ENCODE data around the gene PTDSS2. TPM values are rescaled to one million over a fixed set of nuclear protein-coding genes. Genes with fewer than 3 reads are reported as not detected.
"Not testable (repeated sequence)": the region's sequence is repeated elsewhere in the genome, so short reads cannot be mapped to it uniquely, and the experiment has no call there.

The PTDSS2 gene
- total and polyA plus RNA-seq, 4 donors, result 5.1 to 15.6 (median 10.2) TPM

GRCh38 chr11:410711-411110 lies 39.4 kb upstream of the PTDSS2 start:
- not testable (repeated sequence) for H3K9me3 ChIP-seq (ENCODE audit: control insufficient read depth in 4 of 4, low read length in 3 of 4); H3K36me3 ChIP-seq (ENCODE audit: control insufficient read depth in 4 of 4, insufficient read depth in 3 of 4, low read depth in 1 of 4, low read length in 3 of 4); DNase-seq (ENCODE audit: low spot score); H3K9ac ChIP-seq (ENCODE audit: low read depth in 1 of 2, low read length in 2 of 2); H3K4me3 ChIP-seq (ENCODE audit: low read depth in 1 of 3, low read length in 3 of 3); H3K27ac ChIP-seq (ENCODE audit: low read depth in 1 of 2, low read length in 2 of 2); H3K27me3 ChIP-seq (ENCODE audit: control insufficient read depth in 4 of 4, insufficient read depth in 4 of 4, low read length in 3 of 4)
- peaks cover 30 to 69% (median 45%) of the 10 kb centered on the region in 4 donors for H3K4me1 ChIP-seq (ENCODE audit: control insufficient read depth in 4 of 4, insufficient read depth in 4 of 4, low read length in 3 of 4)
- WGBS, result 87% methylated on average over 13 of the region's 13 CpGs

DNA sequence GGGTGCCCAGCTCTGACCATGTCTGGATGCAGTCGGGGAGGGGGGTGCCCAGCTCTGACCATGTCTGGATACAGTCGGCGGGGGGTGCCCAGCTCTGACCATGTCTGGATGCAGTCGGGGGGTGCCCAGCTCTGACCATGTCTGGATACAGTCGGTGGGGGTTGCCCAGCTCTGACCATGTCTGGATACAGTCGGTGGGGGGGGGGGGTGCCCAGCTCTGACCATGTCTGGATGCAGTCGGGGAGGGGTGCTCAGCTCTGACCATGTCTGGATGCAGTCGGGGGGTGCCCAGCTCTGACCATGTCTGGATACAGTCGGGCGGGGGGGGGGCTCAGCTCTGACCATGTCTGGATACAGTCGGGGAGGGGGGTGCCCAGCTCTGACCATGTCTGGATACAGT lies 38.6 kb upstream of the PTDSS2 start:
- not testable (repeated sequence) for H3K36me3 ChIP-seq (ENCODE audit: control insufficient read depth in 4 of 4, insufficient read depth in 3 of 4, low read depth in 1 of 4, low read length in 3 of 4); DNase-seq (ENCODE audit: low spot score); H3K9me3 ChIP-seq (ENCODE audit: control insufficient read depth in 4 of 4, low read length in 3 of 4); H3K4me3 ChIP-seq (ENCODE audit: low read depth in 1 of 3, low read length in 3 of 3); H3K27ac ChIP-seq (ENCODE audit: low read depth in 1 of 2, low read length in 2 of 2); H3K9ac ChIP-seq (ENCODE audit: low read depth in 1 of 2, low read length in 2 of 2); H3K27me3 ChIP-seq (ENCODE audit: control insufficient read depth in 4 of 4, insufficient read depth in 4 of 4, low read length in 3 of 4)
- H3K4me1 ChIP-seq (ENCODE audit: control insufficient read depth in 4 of 4, insufficient read depth in 4 of 4, low read length in 3 of 4), result peaks cover 31 to 69% (median 43%) of the 10 kb centered on the region in 4 donors
- 82% methylated on average over 9 of the region's 11 CpGs for WGBS

GRCh38 chr11:412641-413119 lies 37.4 kb upstream of the PTDSS2 start:
- no peak for TF ChIP-seq HNF4G (IDR thresholded peaks at IDR 0.05)
- TF ChIP-seq FOXA2 (IDR thresholded peaks at IDR 0.05), result no peak
- no peak for TF ChIP-seq GABPA (IDR thresholded peaks at IDR 0.05 in 1 of 2, conservative IDR thresholded peaks at IDR 0.05 in 1 of 2)
- no peak for TF ChIP-seq ZBTB33 (IDR thresholded peaks at IDR 0.05)
- no peak for TF ChIP-seq CTCF (IDR thresholded peaks at IDR 0.05; ENCODE audit: low read depth, low read length, missing input control)
- no peak overlapping the region for H3K9ac ChIP-seq (ENCODE audit: low read depth in 1 of 2, low read length in 2 of 2)
- H3K27me3 ChIP-seq (ENCODE audit: control insufficient read depth in 4 of 4, insufficient read depth in 4 of 4, low read length in 3 of 4), result no peaks in the 10 kb centered on the region
- H3K36me3 ChIP-seq (ENCODE audit: control insufficient read depth in 4 of 4, insufficient read depth in 3 of 4, low read depth in 1 of 4, low read length in 3 of 4), result no peaks in the 10 kb centered on the region
- H3K4me3 ChIP-seq (ENCODE audit: low read depth in 1 of 3, low read length in 3 of 3), result no peak overlapping the region
- no peaks in the 10 kb centered on the region for H3K9me3 ChIP-seq (ENCODE audit: control insufficient read depth in 4 of 4, low read length in 3 of 4)
- no peak for DNase-seq (ENCODE audit: low spot score)
- peaks cover 30 to 73% (median 44%) of the 10 kb centered on the region in 4 donors for H3K4me1 ChIP-seq (ENCODE audit: control insufficient read depth in 4 of 4, insufficient read depth in 4 of 4, low read length in 3 of 4)
- no peak overlapping the region for H3K27ac ChIP-seq (ENCODE audit: low read depth in 1 of 2, low read length in 2 of 2)
- WGBS, result 81% methylated on average over 15 of the region's 15 CpGs

DNA sequence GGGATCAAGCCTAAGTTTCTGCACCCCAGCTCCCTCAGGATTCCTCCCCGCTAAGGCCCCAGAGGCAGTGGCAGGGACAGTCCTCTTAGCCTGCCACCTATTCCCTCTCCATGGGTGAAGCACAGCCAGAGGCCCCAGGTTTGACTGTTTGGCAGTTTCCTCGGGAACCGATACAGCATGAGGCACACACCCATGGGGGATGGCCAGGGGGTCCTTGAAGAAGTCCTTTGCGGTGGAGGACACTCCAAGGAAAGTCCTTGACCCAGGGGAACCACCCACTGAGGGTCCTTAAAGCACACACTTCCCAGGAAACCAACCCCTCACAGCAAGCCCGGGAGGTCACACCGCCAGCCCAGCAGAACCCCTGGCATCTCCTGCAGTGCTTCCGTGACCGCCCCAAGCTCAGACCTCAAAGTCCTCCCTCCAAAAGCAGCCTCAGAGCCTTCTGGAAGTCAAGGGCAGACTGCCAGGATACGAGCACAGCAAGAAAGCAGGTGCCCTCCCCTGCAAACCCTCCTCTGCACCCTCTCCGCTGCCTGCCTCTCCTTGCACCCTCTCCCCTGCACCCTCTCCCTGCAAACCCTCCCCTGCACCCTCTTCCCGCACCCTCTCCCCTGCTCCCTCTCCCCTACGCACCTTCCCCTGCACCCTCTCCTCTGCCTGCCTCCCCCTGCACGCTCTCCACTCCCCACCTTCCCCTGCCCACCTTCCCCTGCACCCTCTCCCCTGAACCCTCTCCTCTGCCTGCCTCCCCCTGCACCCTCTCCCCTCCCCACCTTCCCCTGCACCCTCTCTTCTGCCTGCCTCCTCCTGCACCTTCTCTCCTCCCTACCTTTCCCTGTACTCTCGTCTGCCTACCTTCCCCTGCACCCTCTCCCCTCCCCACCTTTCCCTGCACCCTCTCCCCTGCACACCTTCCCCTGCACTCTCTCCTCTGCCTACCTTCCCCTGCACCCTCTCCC lies 36.7 kb upstream of the PTDSS2 start:
- Histone ChIP-seq H3K36me3 (ENCODE audit: control insufficient read depth in 4 of 4, insufficient read depth in 3 of 4, low read depth in 1 of 4, low read length in 3 of 4) (no peaks in the 10 kb centered on the region), H3K27ac (ENCODE audit: low read depth in 1 of 2, low read length in 2 of 2) (no peak overlapping the region), H3K27me3 (ENCODE audit: control insufficient read depth in 4 of 4, insufficient read depth in 4 of 4, low read length in 3 of 4) (no peaks in the 10 kb centered on the region), H3K9me3 (ENCODE audit: control insufficient read depth in 4 of 4, low read length in 3 of 4) (no peaks in the 10 kb centered on the region), H3K9ac (ENCODE audit: low read depth in 1 of 2, low read length in 2 of 2) (no peak overlapping the region), H3K4me1 (ENCODE audit: control insufficient read depth in 4 of 4, insufficient read depth in 4 of 4, low read length in 3 of 4) (peaks cover 27 to 67% (median 38%) of the 10 kb centered on the region in 4 donors), H3K4me3 (ENCODE audit: low read depth in 1 of 3, low read length in 3 of 3) (no peak overlapping the region)
- WGBS, result 72% methylated on average over 14 of the region's 14 CpGs
- no peak for DNase-seq (ENCODE audit: low spot score)
- TF ChIP-seq, protein P1, sequence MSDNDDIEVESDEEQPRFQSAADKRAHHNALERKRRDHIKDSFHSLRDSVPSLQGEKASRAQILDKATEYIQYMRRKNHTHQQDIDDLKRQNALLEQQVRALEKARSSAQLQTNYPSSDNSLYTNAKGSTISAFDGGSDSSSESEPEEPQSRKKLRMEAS (IDR thresholded peaks at IDR 0.05), result no peak
- TF ChIP-seq JUND (IDR thresholded peaks at IDR 0.05) (no peak), GABPA (IDR thresholded peaks at IDR 0.05 in 1 of 2, conservative IDR thresholded peaks at IDR 0.05 in 1 of 2) (no peak), HNF4G (IDR thresholded peaks at IDR 0.05) (no peak), FOXA2 (IDR thresholded peaks at IDR 0.05) (no peak), NR2F2 (IDR thresholded peaks at IDR 0.05) (no peak), ZBTB33 (IDR thresholded peaks at IDR 0.05) (no peak), EGR1 (IDR thresholded peaks at IDR 0.05; ENCODE audit: low read depth in 2 of 2) (no peak)
- TF ChIP-seq, protein P2, sequence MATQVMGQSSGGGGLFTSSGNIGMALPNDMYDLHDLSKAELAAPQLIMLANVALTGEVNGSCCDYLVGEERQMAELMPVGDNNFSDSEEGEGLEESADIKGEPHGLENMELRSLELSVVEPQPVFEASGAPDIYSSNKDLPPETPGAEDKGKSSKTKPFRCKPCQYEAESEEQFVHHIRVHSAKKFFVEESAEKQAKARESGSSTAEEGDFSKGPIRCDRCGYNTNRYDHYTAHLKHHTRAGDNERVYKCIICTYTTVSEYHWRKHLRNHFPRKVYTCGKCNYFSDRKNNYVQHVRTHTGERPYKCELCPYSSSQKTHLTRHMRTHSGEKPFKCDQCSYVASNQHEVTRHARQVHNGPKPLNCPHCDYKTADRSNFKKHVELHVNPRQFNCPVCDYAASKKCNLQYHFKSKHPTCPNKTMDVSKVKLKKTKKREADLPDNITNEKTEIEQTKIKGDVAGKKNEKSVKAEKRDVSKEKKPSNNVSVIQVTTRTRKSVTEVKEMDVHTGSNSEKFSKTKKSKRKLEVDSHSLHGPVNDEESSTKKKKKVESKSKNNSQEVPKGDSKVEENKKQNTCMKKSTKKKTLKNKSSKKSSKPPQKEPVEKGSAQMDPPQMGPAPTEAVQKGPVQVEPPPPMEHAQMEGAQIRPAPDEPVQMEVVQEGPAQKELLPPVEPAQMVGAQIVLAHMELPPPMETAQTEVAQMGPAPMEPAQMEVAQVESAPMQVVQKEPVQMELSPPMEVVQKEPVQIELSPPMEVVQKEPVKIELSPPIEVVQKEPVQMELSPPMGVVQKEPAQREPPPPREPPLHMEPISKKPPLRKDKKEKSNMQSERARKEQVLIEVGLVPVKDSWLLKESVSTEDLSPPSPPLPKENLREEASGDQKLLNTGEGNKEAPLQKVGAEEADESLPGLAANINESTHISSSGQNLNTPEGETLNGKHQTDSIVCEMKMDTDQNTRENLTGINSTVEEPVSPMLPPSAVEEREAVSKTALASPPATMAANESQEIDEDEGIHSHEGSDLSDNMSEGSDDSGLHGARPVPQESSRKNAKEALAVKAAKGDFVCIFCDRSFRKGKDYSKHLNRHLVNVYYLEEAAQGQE (IDR thresholded peaks at IDR 0.05), result no peak
